Neural cell (in vitro differentiated cells): ENCODE data around the gene MIGA1.

Experiments
- CTCF ChIP-seq: fragments of 450-650 bp; IDR thresholded peaks from 2 replicates; pipeline ENCODE4 v1.5.1; 2014; ENCODE audit warnings: antibody characterized with exemption, mild to moderate bottlenecking, moderate library complexity; ENCODE audit not compliant: poor library complexity, severe bottlenecking
- EP300 ChIP-seq: fragments of 450-650 bp; conservative IDR thresholded peaks from 2 replicates; pipeline ENCODE4 v1.6.1; 2014; ENCODE audit warnings: antibody characterized with exemption, mild to moderate bottlenecking, moderate library complexity; ENCODE audit not compliant: poor library complexity, severe bottlenecking
- MXI1 ChIP-seq: fragments of 450-650 bp; conservative IDR thresholded peaks from 2 replicates; pipeline ENCODE4 v1.6.1; 2014; ENCODE audit warnings: antibody characterized with exemption, mild to moderate bottlenecking; ENCODE audit not compliant: poor library complexity, severe bottlenecking
- POLR2AphosphoS5 ChIP-seq: IDR thresholded peaks from 2 replicates; pipeline ENCODE4 v1.6.1; 2012
- TAF1 ChIP-seq: IDR thresholded peaks from 2 replicates; pipeline ENCODE4 v1.6.1; 2012; ENCODE audit warnings: low read depth
- TF ChIP-seq, protein P1 (sequence below): IDR thresholded peaks from 2 replicates; pipeline ENCODE4 v1.6.1; 2012; ENCODE audit warnings: borderline replicate concordance

GRCh38 chr1:77781683-77782082 lies 2.2 kb downstream of the MIGA1 start:
- TF ChIP-seq CTCF: no peak
- no peak for TF ChIP-seq MXI1
- no peak for TF ChIP-seq EP300
- TF ChIP-seq TAF1: no peak
- TF ChIP-seq POLR2AphosphoS5: no peak
- TF ChIP-seq, protein P1, sequence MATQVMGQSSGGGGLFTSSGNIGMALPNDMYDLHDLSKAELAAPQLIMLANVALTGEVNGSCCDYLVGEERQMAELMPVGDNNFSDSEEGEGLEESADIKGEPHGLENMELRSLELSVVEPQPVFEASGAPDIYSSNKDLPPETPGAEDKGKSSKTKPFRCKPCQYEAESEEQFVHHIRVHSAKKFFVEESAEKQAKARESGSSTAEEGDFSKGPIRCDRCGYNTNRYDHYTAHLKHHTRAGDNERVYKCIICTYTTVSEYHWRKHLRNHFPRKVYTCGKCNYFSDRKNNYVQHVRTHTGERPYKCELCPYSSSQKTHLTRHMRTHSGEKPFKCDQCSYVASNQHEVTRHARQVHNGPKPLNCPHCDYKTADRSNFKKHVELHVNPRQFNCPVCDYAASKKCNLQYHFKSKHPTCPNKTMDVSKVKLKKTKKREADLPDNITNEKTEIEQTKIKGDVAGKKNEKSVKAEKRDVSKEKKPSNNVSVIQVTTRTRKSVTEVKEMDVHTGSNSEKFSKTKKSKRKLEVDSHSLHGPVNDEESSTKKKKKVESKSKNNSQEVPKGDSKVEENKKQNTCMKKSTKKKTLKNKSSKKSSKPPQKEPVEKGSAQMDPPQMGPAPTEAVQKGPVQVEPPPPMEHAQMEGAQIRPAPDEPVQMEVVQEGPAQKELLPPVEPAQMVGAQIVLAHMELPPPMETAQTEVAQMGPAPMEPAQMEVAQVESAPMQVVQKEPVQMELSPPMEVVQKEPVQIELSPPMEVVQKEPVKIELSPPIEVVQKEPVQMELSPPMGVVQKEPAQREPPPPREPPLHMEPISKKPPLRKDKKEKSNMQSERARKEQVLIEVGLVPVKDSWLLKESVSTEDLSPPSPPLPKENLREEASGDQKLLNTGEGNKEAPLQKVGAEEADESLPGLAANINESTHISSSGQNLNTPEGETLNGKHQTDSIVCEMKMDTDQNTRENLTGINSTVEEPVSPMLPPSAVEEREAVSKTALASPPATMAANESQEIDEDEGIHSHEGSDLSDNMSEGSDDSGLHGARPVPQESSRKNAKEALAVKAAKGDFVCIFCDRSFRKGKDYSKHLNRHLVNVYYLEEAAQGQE: no peak
